SH-SY5Y (cell line): ENCODE results near the gene NDUFB5.

Experiments used
- GATA2 ChIP-seq: IDR thresholded peaks from 2 replicates; pipeline ENCODE4 v1.6.1; 2011; ENCODE audit warnings: mild to moderate bottlenecking, low read depth, low read length
- GATA3 ChIP-seq: IDR thresholded peaks from 2 replicates; pipeline ENCODE4 v1.6.1; 2011; ENCODE audit warnings: low read depth, mild to moderate bottlenecking, low read length, moderate library complexity

DNA sequence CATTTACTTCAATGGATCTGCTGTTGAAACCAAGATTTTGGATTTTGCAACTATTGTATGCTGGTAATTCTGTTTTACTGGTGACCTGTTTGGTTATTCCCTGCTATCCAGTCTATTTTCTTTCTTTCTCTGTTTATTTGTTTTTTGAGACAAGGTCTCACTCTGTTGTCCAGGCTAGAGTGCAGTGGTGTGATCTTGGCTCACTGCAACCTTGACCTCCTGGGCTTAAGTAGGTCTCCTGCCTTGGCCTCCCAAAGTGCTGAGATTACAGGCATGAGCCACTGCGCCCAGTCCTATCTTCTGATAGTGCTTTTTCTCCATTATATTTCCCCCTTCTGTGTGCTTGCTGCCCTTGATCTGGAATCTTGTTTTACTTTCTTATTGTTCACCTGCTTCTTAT lies 63.8 kb downstream of the NDUFB5 start:
- TF ChIP-seq GATA3 (no peak), GATA2 (no peak)
